ENCODE measurements around the gene LETMD1.

LETMD1 gene

GRCh38 chr12:51083126-51083833 is 35.2 kb downstream of the LETMD1 start, which contains the start of gene CSRNP2:
Gene CSRNP2, minus strand, starts transcription at chr12:51083596. Its CDS starts 7,035 bp downstream, at chr12:51076561.
- peaks cover 15 to 19% of the 10 kb centered on the region in 2 experiments for H3K4me1 ChIP-seq (ENCODE audit: control insufficient read depth in 1 of 2, insufficient read depth in 1 of 2, low read depth in 1 of 2, low read length in 1 of 2)
- H3K27me3 ChIP-seq: no peaks in the 10 kb centered on the region
- H3K27ac ChIP-seq: peak within 1 kb of the TSS; percentile 76
- peak within 1 kb of the TSS; percentile 73 to 83 for H3K4me3 ChIP-seq (ENCODE audit: low read depth in 1 of 2, low read length in 1 of 2)
- no peak for TF ChIP-seq CTCF (IDR thresholded peaks at IDR 0.05)
- no peaks in the 10 kb centered on the region for H3K36me3 ChIP-seq
- no peaks in the 10 kb centered on the region for H3K9me3 ChIP-seq

GRCh38 chr12:51085757-51086156 is 37.6 kb downstream of the LETMD1 start:
- Histone ChIP-seq H3K4me3 (ENCODE audit: low read depth in 1 of 2, low read length in 1 of 2) (no peak overlapping the region), H3K9me3 (no peaks in the 10 kb centered on the region), H3K36me3 (no peaks in the 10 kb centered on the region), H3K27me3 (no peaks in the 10 kb centered on the region), H3K4me1 (ENCODE audit: control insufficient read depth in 1 of 2, insufficient read depth in 1 of 2, low read depth in 1 of 2, low read length in 1 of 2) (peaks cover 15 to 19% of the 10 kb centered on the region in 2 experiments), H3K27ac (no peak overlapping the region)
- no peak for TF ChIP-seq CTCF (IDR thresholded peaks at IDR 0.05)

GRCh38 chr12:51086933-51087332 is 38.8 kb downstream of the LETMD1 start:
- Histone ChIP-seq H3K4me1 (ENCODE audit: control insufficient read depth in 1 of 2, insufficient read depth in 1 of 2, low read depth in 1 of 2, low read length in 1 of 2) (peaks cover 14 to 19% of the 10 kb centered on the region in 2 experiments), H3K27ac (no peak overlapping the region), H3K36me3 (peaks cover 8% of the 10 kb centered on the region), H3K27me3 (no peaks in the 10 kb centered on the region), H3K9me3 (no peaks in the 10 kb centered on the region), H3K4me3 (ENCODE audit: low read depth in 1 of 2, low read length in 1 of 2) (no peak overlapping the region)
- TF ChIP-seq CTCF (IDR thresholded peaks at IDR 0.05): no peak

GRCh38 chr12:51087818-51088217 is 39.7 kb downstream of the LETMD1 start:
- Histone ChIP-seq H3K9me3 (no peaks in the 10 kb centered on the region), H3K4me3 (ENCODE audit: low read depth in 1 of 2, low read length in 1 of 2) (no peak overlapping the region), H3K27ac (no peak overlapping the region), H3K36me3 (peaks cover 17% of the 10 kb centered on the region), H3K4me1 (ENCODE audit: control insufficient read depth in 1 of 2, insufficient read depth in 1 of 2, low read depth in 1 of 2, low read length in 1 of 2) (peaks cover 5 to 11% of the 10 kb centered on the region in 2 experiments), H3K27me3 (no peaks in the 10 kb centered on the region)
- no peak for TF ChIP-seq CTCF (IDR thresholded peaks at IDR 0.05)

GRCh38 chr12:51090705-51091229 is 42.6 kb downstream of the LETMD1 start:
- H3K27ac ChIP-seq: no peak overlapping the region
- no peaks in the 10 kb centered on the region for H3K4me1 ChIP-seq (ENCODE audit: control insufficient read depth in 1 of 2, insufficient read depth in 1 of 2, low read depth in 1 of 2, low read length in 1 of 2)
- TF ChIP-seq CTCF (IDR thresholded peaks at IDR 0.05): no peak
- H3K27me3 ChIP-seq: no peaks in the 10 kb centered on the region
- H3K4me3 ChIP-seq (ENCODE audit: low read depth in 1 of 2, low read length in 1 of 2): no peak overlapping the region
- peaks cover 37% of the 10 kb centered on the region for H3K36me3 ChIP-seq
- no peaks in the 10 kb centered on the region for H3K9me3 ChIP-seq

Data from neutrophil (primary cell).